Measurements from ENCODE around the gene SH2D5.

SH2D5 gene

GRCh38 chr1:20732588-20733359 is at the start of gene SH2D5:
Gene SH2D5, minus strand, starts transcription at chr1:20732703. Its CDS starts 4,659 bp downstream, at chr1:20728044.
- peak; percentile 56 for DNase-seq (ENCODE audit: low read depth)

- DNase-seq (ENCODE audit: low read depth), result no peak
Measured at GRCh38 chr1:20775700-20776099, 43.2 kb upstream of the SH2D5 start.

GRCh38 chr1:20771780-20772179 is 39.3 kb upstream of the SH2D5 start:
- DNase-seq (ENCODE audit: low read depth), result no peak

- DNase-seq (ENCODE audit: low read depth), result no peak
Measured at GRCh38 chr1:20770314-20771087, 38.0 kb upstream of the SH2D5 start.

- DNase-seq (ENCODE audit: low read depth), result no peak
Measured at GRCh38 chr1:20767271-20767670, 34.8 kb upstream of the SH2D5 start.

- no peak for DNase-seq (ENCODE audit: low read depth)
Measured at GRCh38 chr1:20763417-20763816, 30.9 kb upstream of the SH2D5 start.

GRCh38 chr1:20760322-20760721 is 27.8 kb upstream of the SH2D5 start:
- DNase-seq (ENCODE audit: low read depth), result no peak

- DNase-seq (ENCODE audit: low read depth), result no peak
Measured at GRCh38 chr1:20753589-20753988, 21.1 kb upstream of the SH2D5 start.

GRCh38 chr1:20751462-20751990 is 19.0 kb upstream of the SH2D5 start:
- no peak for DNase-seq (ENCODE audit: low read depth)

- no peak for DNase-seq (ENCODE audit: low read depth)
Measured at GRCh38 chr1:20742671-20743070, 10.2 kb upstream of the SH2D5 start.

- DNase-seq (ENCODE audit: low read depth), result no peak
Measured at GRCh38 chr1:20740781-20741180, 8.3 kb upstream of the SH2D5 start.

GRCh38 chr1:20739225-20739624 is 6.7 kb upstream of the SH2D5 start:
- DNase-seq (ENCODE audit: low read depth), result no peak

GRCh38 chr1:20735581-20736111 is 3.1 kb upstream of the SH2D5 start:
- no peak for DNase-seq (ENCODE audit: low read depth)

GRCh38 chr1:20733360-20733975 is 965 bp upstream of the SH2D5 start:
- no peak for DNase-seq (ENCODE audit: low read depth)

- peak; percentile 56 for DNase-seq (ENCODE audit: low read depth)
Measured at GRCh38 chr1:20732071-20732587, 374 bp downstream of the SH2D5 start.

- DNase-seq (ENCODE audit: low read depth), result no peak
Measured at GRCh38 chr1:20731057-20731991, 1.2 kb downstream of the SH2D5 start.

- DNase-seq (ENCODE audit: low read depth), result no peak
Measured at GRCh38 chr1:20730690-20731056, 1.8 kb downstream of the SH2D5 start.

GRCh38 chr1:20729990-20730689 is 2.4 kb downstream of the SH2D5 start:
- no peak for DNase-seq (ENCODE audit: low read depth)

- DNase-seq (ENCODE audit: low read depth), result no peak
Measured at GRCh38 chr1:20729155-20729931, 3.2 kb downstream of the SH2D5 start.

Measured in stimulated activated CD8-positive, alpha-beta memory T cell treated with anti-CD3 and anti-CD28 coated beads, Interleukin-12 subunit alpha, Interleukin-12 subunit beta, amount 100 ng/mL, for 4 hours (primary cell).